Measurements from ENCODE around the gene TMEM33.
"Not testable (repeated sequence)": the region's sequence is repeated elsewhere in the genome, so short reads cannot be mapped to it uniquely, and the experiment has no call there.

The TMEM33 gene

GRCh38 chr4:41934901-41935651 lies at the start of gene TMEM33:
TSS of gene TMEM33 (plus strand) at chr4:41935429. CDS start at chr4:41935485, 56 bp downstream.
- DNase-seq: peak; percentile 75

GRCh38 chr4:41885456-41885855 lies 49.8 kb upstream of the TMEM33 start:
- no peak for DNase-seq

GRCh38 chr4:41887277-41887676 lies 48.0 kb upstream of the TMEM33 start:
- DNase-seq: no peak

- no peak for DNase-seq
Observed at GRCh38 chr4:41887821-41888686, 47.2 kb upstream of the TMEM33 start.

- DNase-seq: no peak
Observed at GRCh38 chr4:41888687-41889074, 46.5 kb upstream of the TMEM33 start.

GRCh38 chr4:41889317-41889716 lies 45.9 kb upstream of the TMEM33 start:
- no peak for DNase-seq

- no peak for DNase-seq
Observed at GRCh38 chr4:41890085-41890484, 45.1 kb upstream of the TMEM33 start.

- DNase-seq: no peak
Observed at GRCh38 chr4:41896648-41897047, 38.6 kb upstream of the TMEM33 start.

- no peak for DNase-seq
Observed at GRCh38 chr4:41897698-41898097, 37.5 kb upstream of the TMEM33 start.

GRCh38 chr4:41909136-41909535 lies 26.1 kb upstream of the TMEM33 start:
- not testable (repeated sequence) for DNase-seq

- DNase-seq: no peak
Observed at GRCh38 chr4:41912546-41912945, 22.7 kb upstream of the TMEM33 start.

GRCh38 chr4:41913509-41913908 lies 21.7 kb upstream of the TMEM33 start:
- no peak for DNase-seq

GRCh38 chr4:41918278-41918677 lies 17.0 kb upstream of the TMEM33 start:
- DNase-seq: no peak

- not testable (repeated sequence) for DNase-seq
Observed at GRCh38 chr4:41920416-41920815, 14.8 kb upstream of the TMEM33 start.

GRCh38 chr4:41921476-41921875 lies 13.8 kb upstream of the TMEM33 start:
- no peak for DNase-seq

GRCh38 chr4:41927796-41928499 lies 7.3 kb upstream of the TMEM33 start:
- no peak for DNase-seq

- DNase-seq: no peak
Observed at GRCh38 chr4:41930139-41930831, 4.9 kb upstream of the TMEM33 start.

GRCh38 chr4:41932988-41933387 lies 2.2 kb upstream of the TMEM33 start:
- DNase-seq: no peak

- no peak for DNase-seq
Observed at GRCh38 chr4:41933997-41934503, 1.2 kb upstream of the TMEM33 start.

- DNase-seq: no peak
Observed at GRCh38 chr4:41934514-41934900, 722 bp upstream of the TMEM33 start.

- peak; percentile 27 for DNase-seq
Observed at GRCh38 chr4:41935652-41936021, 408 bp downstream of the TMEM33 start.

- DNase-seq: no peak
Observed at GRCh38 chr4:41939016-41939626, 3.9 kb downstream of the TMEM33 start.

Measured in stimulated activated CD4-positive, alpha-beta T cell treated with anti-CD3 and anti-CD28 coated beads, Interleukin-4, amount 100 ng/mL, for 1 hour (primary cell).